Type B pancreatic cell (in vitro differentiated cells): ENCODE measurements around the gene FURIN. TPM values are rescaled to one million over a fixed set of nuclear protein-coding genes. Genes with fewer than 3 reads are reported as not detected.
A peak's percentile ranks its signal among the peaks of the same experiment; 100 is the strongest.

Experiments used
- DNase-seq: peaks from one replicate; pipeline ENCODE4 v3.0.0; 2021; ENCODE audit warnings: mixed read lengths; ENCODE audit not compliant: unreplicated experiment; ENCODE audit errors: extremely low spot score
- H3K27ac Mint-ChIP-seq: 2 replicates; pipeline ENCODE4 v1.8.0; 2021; ENCODE audit warnings: mild to moderate bottlenecking, mixed read lengths
- H3K27me3 Mint-ChIP-seq: 2 replicates; pipeline ENCODE4 v1.8.0; 2021; ENCODE audit warnings: mixed read lengths
- H3K36me3 Mint-ChIP-seq: 2 replicates; pipeline ENCODE4 v1.8.0; 2021; ENCODE audit warnings: mixed read lengths
- H3K4me1 Mint-ChIP-seq: one replicate; pipeline ENCODE4 v1.8.0; 2021; ENCODE audit warnings: mixed read lengths; ENCODE audit not compliant: unreplicated experiment
- H3K4me3 Mint-ChIP-seq: 2 replicates; pipeline ENCODE4 v1.8.0; 2021; ENCODE audit warnings: mild to moderate bottlenecking, mixed read lengths
- H3K9me3 Mint-ChIP-seq: 2 replicates; pipeline ENCODE4 v1.8.0; 2021; ENCODE audit warnings: mixed read lengths
- total RNA-seq: library from RNA; stranded (reverse); gene quantifications from 2 replicates; pipeline ENCODE4 v1.2.1, GENCODE V29; 2021; ENCODE audit warnings: low replicate concordance
- TF ChIP-seq, protein P1 (sequence below): fragments of 200-600 bp; sonication (generic); conservative IDR thresholded peaks from 2 replicates; pipeline ENCODE4 v1.5.0; 2021; ENCODE audit warnings: antibody characterized with exemption, mild to moderate bottlenecking

Gene FURIN
- total RNA-seq, 1 donor from 2014 or later, result 37.7 TPM

GRCh38 chr15:90882781-90883525 lies 14.6 kb downstream of the FURIN start:
- Mint-ChIP-seq H3K36me3 (no peaks in the 10 kb centered on the region), H3K27me3 (no peaks in the 10 kb centered on the region), H3K9me3 (no peaks in the 10 kb centered on the region), H3K4me1 (peaks cover 6% of the 10 kb centered on the region), H3K4me3 (no peak overlapping the region), H3K27ac (no peak overlapping the region)
- no peak for DNase-seq
- TF ChIP-seq, protein P1, sequence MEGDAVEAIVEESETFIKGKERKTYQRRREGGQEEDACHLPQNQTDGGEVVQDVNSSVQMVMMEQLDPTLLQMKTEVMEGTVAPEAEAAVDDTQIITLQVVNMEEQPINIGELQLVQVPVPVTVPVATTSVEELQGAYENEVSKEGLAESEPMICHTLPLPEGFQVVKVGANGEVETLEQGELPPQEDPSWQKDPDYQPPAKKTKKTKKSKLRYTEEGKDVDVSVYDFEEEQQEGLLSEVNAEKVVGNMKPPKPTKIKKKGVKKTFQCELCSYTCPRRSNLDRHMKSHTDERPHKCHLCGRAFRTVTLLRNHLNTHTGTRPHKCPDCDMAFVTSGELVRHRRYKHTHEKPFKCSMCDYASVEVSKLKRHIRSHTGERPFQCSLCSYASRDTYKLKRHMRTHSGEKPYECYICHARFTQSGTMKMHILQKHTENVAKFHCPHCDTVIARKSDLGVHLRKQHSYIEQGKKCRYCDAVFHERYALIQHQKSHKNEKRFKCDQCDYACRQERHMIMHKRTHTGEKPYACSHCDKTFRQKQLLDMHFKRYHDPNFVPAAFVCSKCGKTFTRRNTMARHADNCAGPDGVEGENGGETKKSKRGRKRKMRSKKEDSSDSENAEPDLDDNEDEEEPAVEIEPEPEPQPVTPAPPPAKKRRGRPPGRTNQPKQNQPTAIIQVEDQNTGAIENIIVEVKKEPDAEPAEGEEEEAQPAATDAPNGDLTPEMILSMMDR, result no peak

- H3K27ac Mint-ChIP-seq, result no peak overlapping the region
- peaks cover 6% of the 10 kb centered on the region for H3K4me1 Mint-ChIP-seq
- H3K27me3 Mint-ChIP-seq, result no peaks in the 10 kb centered on the region
- no peaks in the 10 kb centered on the region for H3K36me3 Mint-ChIP-seq
- no peak for DNase-seq
- TF ChIP-seq, protein P1, result no peak
- H3K9me3 Mint-ChIP-seq, result no peaks in the 10 kb centered on the region
- peak overlapping the region; percentile 14 for H3K4me3 Mint-ChIP-seq
Measured at GRCh38 chr15:90883526-90883975, 15.2 kb downstream of the FURIN start.

GRCh38 chr15:90883976-90884718 lies 15.8 kb downstream of the FURIN start, which contains the start of gene FES:
Gene FES, plus strand, starts transcription at chr15:90884504. Its CDS starts 542 bp downstream, at chr15:90885046.
- DNase-seq, result peak; percentile 68
- H3K27ac Mint-ChIP-seq, result no peak within 1 kb of the TSS
- H3K9me3 Mint-ChIP-seq, result no peaks in the 10 kb centered on the region
- H3K27me3 Mint-ChIP-seq, result no peaks in the 10 kb centered on the region
- peak within 1 kb of the TSS; percentile 58 for H3K4me3 Mint-ChIP-seq
- H3K36me3 Mint-ChIP-seq, result no peaks in the 10 kb centered on the region
- TF ChIP-seq, protein P1, result no peak
- H3K4me1 Mint-ChIP-seq, result peaks cover 6% of the 10 kb centered on the region

DNA sequence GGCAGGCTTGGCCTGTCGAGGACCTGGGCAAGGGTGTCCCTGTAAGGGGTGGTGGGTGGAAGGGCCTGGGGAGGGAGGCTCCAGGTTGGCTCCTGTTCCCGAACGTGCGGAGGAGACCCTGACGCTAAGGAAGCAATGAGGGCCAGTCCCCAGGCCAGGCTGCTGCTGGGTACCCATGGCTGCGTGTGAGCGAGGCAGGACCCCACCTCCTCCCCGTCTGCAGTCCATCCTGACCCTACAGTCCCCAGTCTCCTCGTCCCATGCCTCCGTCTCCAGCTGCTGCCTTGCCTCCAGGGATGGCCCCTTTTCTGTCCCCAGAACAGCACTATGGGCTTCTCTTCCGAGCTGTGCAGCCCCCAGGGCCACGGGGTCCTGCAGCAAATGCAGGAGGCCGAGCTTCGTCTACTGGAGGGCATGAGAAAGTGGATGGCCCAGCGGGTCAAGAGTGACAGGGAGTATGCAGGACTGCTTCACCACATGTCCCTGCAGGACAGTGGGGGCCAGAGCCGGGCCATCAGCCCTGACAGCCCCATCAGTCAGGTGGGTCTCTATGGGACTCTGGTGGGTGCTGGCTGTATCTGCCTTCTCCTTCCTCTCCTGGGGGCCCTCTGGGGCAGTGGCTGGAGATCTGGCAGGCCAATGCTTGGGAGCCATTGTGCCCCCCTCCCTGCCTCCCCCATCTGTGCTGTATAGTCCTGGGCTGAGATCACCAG lies 16.5 kb downstream of the FURIN start:
- no peak for DNase-seq
- TF ChIP-seq, protein P1, result no peak
- Mint-ChIP-seq H3K27ac (no peak overlapping the region), H3K27me3 (no peaks in the 10 kb centered on the region), H3K9me3 (no peaks in the 10 kb centered on the region), H3K4me3 (peak overlapping the region; percentile 58), H3K36me3 (no peaks in the 10 kb centered on the region), H3K4me1 (peaks cover 6% of the 10 kb centered on the region)

GRCh38 chr15:90885432-90886290 lies 17.3 kb downstream of the FURIN start:
- H3K9me3 Mint-ChIP-seq, result no peaks in the 10 kb centered on the region
- TF ChIP-seq, protein P1, result peak; percentile 99
- peaks cover 6% of the 10 kb centered on the region for H3K4me1 Mint-ChIP-seq
- H3K4me3 Mint-ChIP-seq, result peak overlapping the region; percentile 58
- DNase-seq, result no peak
- no peaks in the 10 kb centered on the region for H3K27me3 Mint-ChIP-seq
- H3K27ac Mint-ChIP-seq, result peak overlapping the region; percentile 60
- H3K36me3 Mint-ChIP-seq, result no peaks in the 10 kb centered on the region
